Transverse colon (tissue), 4 donors: Measurements from ENCODE around the gene TRIM54.

ENCODE experiments used
- CTCF ChIP-seq, 5 experiments: fragments of 200-600 bp in 3 of 5; fragments of 450-650 bp in 2 of 5; sonication (generic) in 3 of 5; IDR thresholded peaks; 1 replicate in 2 of 5; 2 replicates in 3 of 5; pipeline ENCODE4 v1.5.1; 2016 to 2017; ENCODE audit warnings: antibody characterized with exemption in 5 of 5, inconsistent platforms in 3 of 5, mild to moderate bottlenecking in 2 of 5, moderate library complexity in 1 of 5
- EP300 ChIP-seq: sonication (generic); formaldehyde crosslinking; IDR thresholded peaks from one replicate; pipeline ENCODE4 v1.6.1; 2017; ENCODE audit warnings: antibody characterized with exemption, low read depth
- POLR2A ChIP-seq: fragments of 450-650 bp; IDR thresholded peaks from one replicate; pipeline ENCODE4 v1.6.1; 2016; ENCODE audit warnings: antibody characterized with exemption, mild to moderate bottlenecking, moderate library complexity
- POLR2AphosphoS5 ChIP-seq, 3 donors: sonication (generic); formaldehyde crosslinking; IDR thresholded peaks; one replicate each; pipeline ENCODE4 v1.6.1; 2016; ENCODE audit warnings: antibody characterized with exemption in 3 of 3

GRCh38 chr2:27305516-27305915 is 23.3 kb downstream of the TRIM54 start:
- TF ChIP-seq CTCF (IDR thresholded peaks at IDR 0.05) (no peak), POLR2AphosphoS5 (IDR thresholded peaks at IDR 0.05) (no peak), POLR2A (no peak), EP300 (no peak)
